ENCODE data around the gene HNRNPUL1.
A peak's percentile ranks its signal among the peaks of the same experiment; 100 is the strongest.

The HNRNPUL1 gene

DNA sequence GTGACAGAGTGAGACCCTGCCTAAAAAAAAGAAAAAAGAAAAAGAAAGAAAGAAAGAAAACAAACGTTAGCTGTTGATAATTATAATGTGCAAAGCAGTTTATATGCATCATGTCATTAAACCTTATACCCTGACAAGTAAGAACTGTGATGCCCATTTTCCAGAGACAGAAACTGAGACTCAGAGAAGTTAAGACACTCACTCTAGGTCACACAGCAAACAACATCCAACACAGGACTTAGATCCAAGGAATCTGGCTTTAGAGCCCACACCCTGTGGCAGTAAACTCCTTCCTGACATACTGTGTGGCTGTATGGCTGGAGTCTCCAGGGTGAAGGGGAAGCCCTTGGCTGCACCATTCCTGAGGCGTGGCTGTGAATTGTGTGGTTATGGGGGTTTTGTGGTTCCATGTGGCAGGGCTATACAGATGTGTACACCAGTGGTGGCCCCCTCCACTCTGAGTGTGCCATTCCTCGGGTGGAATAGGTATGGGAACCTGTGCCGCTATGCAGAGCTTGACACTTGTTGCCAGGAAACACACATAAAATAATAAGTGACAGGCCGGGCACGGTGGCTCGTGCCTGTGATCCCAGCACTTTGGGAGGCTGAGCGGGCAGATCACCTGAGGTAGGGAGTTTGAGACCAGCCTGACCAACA, 29.5 kb upstream of the HNRNPUL1 start:
- no peak for DNase-seq (ENCODE audit: low read depth, low spot score)

DNA sequence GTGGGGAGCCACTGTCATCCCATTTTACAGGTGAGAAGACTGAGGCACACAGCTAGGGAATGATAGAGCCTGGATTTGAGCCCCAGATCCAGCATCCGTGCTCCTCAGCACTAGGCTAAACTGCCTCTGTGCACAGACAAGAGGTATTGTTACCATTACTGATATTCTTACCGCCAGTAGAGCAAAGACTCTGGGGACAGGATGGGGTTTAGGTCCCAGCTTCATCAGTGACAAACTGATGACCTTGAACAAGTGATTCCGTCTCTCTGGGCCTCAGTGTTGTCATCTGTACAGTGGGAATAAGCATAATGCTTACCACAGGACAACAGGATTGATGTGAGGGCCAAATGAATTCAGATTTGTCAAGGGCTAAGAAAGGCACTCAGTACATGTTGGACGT, 28.7 kb upstream of the HNRNPUL1 start:
- DNase-seq (ENCODE audit: low read depth, low spot score) = no peak

DNA sequence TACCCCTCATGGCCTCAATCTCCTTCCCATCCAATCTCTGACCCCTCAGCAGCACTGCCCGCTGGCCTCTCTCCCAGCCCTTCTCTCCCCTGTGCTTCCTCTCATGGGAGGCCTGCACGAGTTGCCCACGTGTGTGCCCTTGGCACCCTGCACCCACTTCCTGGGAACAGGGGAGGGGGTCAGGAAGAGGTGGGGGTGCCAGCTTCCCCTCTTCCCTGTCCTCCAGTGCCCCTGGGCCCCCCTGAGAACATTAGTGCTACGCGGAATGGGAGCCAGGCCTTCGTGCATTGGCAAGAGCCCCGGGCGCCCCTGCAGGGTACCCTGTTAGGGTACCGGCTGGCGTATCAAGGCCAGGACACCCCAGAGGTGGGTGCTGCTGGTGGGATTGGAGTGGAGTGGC, 25.9 kb upstream of the HNRNPUL1 start:
- DNase-seq (ENCODE audit: low read depth, low spot score) = no peak

DNA sequence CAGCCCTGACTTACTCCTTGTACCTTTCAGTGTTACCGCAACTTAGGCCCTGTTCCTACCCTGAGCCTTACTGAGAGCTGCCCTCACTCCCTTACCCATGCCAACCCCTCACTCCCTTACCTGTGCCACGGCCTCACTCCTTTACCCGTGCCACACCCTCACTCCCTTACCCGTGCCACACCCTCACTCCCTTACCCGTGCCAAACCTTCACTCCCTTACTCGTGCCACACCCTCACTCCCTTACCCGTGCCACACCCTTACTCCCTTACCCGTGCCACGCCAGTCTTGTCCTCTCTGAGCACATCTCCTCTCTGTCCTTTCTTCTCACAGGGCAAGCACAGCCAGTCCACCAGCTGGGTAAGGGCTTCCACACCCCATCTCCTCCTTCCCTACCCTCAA, 24.8 kb upstream of the HNRNPUL1 start:
- no peak for DNase-seq (ENCODE audit: low read depth, low spot score)

DNA sequence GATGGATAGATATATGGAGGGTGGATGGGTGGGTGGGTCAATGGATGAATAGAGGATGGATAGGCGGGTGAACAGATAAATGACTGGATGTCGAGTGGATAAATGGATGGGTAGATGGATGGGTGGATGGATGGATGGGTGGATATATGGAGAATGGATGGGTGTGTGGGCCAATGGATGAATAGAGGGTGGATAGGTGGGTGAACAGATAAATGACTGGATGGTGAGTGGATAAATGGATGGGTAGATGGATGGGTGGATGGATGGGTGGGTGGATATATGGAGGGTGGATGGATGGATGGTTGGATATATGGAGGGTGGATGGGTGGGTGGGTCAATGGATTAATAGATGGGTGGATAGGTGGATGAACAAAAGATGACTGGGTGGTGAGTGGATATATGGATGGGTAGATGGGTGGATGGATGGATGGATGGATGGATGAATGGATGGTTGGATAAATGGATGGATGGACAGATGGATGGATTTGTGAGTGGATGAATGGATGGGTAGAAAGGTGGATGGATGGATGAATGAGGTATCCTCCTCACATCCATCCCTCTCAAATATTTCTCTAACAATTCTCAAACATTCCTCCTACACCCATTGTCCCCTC, 24.1 kb upstream of the HNRNPUL1 start:
- DNase-seq (ENCODE audit: low read depth, low spot score) = no peak

DNA sequence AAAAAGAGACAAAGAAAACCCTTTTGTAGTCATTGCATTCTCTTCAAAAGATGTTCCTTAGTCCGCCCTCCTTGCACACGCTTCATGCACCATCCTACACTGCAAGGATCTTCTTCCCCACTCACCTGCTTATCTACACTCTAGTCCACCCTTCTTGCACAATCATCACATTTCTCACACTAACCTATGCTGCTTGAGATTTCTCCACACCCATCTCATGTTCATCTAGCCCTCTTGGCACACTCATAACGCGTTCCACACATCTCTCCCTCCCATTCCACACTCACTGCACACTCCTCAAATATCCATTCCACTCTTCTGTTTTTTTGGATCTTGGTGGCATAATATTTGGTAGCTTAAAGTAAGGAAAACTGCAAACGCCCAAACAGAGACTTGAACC, 22.3 kb upstream of the HNRNPUL1 start:
- DNase-seq (ENCODE audit: low read depth, low spot score) = no peak

DNA sequence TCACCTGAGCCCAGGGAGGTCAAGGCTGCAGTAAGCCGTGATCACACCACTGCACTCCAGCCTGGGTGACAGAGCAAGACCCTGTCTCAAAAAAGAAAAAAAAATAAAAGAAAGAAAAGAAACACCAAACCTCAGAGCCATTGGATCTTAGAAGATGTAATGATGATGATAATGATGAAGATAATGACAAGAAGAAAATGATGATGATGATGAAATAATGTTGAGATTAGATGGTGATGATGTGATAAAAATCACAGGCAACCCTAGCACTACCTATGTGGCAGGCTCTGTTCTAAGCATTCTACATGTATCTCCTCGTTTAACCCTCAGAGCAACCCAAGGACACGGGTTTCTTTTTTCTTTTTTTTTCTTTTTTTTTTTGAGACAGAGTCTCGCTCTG, 20.1 kb upstream of the HNRNPUL1 start:
- DNase-seq (ENCODE audit: low read depth, low spot score) = no peak

DNA sequence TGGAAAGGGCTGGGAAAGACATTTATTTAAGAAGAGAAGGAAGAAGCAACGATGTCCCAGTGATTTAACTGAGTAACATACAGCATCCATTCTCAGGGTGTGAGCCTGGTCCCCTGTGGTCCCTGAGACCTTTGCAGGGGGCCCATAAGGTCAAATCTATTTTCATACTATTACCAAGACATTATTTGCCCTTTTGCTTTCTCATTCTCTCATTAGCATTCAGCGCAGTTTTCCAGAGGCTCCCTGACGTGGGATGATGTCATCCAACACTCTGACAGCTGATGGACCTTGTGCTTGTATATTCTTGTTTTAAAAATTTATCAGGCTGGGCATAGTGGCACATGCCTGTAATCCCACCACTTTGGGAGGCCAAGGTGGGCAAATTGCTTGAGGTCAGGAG, 18.3 kb upstream of the HNRNPUL1 start:
- DNase-seq (ENCODE audit: low read depth, low spot score) = no peak

DNA sequence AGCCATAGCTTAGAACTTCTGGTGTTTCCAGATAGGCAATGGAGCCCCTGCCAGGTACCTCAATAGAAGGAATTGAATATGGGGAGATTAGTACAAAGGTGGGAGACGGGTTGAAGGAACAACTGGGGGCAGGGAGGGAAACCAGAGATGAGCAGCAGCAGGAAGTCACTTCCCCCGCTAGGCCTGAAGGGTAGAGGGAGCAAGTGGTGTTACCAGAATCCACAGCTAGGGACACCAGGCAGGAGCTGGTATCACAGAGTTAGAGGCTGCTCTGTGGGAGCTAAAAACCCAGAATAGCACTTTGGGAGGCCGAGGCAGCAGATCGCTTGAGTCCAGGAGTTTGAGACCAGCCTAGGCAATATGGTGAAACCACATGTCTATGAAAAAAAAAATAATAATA, 15.3 kb upstream of the HNRNPUL1 start:
- no peak for DNase-seq (ENCODE audit: low read depth, low spot score)

DNA sequence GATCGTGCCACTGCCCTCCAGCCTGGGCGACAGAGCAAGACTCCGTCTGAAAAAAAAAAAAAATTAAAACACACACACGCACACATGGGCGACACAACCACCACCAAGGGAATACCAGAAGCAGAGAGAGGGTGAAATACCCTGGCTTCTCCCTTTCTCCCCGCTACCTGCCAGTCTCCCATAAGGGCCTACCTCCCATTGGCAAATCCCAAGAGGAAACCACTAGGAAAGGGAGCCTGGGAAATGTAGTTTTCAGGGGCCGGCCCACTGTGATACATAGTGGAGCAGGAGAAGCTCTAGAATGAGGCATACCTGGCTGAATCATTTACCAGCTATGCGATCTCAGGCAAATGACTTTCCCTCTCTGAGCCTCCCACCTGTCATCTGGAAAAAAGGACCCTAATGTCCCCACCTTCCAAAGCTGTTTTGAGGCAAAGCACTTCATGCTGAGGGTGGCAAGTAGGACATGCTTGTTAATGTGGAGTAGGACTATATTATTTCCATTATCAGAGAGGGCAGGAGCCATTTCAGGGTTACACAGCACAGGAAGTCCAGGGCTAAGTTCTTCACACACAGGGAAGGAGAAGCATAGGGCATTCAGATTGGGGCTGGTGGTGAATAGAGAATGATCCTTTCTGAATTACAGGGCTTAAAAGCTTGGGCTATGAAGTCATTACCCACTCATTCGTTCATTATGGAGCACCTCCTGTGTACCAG, 14.3 kb upstream of the HNRNPUL1 start:
- peak; percentile 17 for DNase-seq (ENCODE audit: low read depth, low spot score)

DNA sequence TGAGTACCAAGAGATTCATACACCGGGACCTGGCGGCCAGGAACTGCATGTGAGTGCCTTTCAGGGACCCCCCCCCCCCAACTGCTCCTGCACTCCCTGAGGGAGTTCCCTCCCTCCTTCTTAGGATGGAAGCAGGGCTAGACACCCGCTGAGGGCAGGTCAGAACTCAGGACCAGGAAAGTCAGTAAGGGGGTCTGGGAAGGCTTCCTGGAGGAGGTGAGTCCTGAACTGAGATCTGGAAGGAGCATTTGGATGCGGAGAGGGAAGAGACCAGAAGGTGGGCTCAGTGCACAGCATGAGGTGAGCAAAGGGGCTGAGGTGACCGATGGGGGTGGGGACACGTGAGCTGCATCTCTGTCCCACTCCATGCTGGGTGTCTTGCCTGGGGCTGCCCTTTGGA, 10.5 kb upstream of the HNRNPUL1 start:
- DNase-seq (ENCODE audit: low read depth, low spot score) = no peak

DNA sequence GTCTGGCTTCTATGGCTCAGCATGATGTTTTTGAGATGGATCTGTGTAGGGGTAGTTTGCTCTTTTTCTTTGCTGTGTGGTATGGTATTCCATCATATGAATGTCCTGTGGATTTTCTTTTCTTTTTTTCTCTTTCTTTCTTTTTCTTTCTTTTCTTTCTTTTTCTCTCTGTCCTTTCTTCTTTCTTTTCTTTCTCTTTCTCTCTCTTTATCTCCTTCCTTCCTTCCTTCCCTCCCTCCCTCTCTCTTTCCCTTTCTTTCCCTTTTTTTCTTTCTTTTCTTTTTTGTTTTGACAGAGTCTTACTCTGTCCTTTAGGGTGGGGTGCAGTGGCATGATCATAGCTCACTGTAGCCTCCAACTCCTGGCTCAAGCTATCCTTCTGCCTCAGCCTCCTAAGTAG, 9.0 kb upstream of the HNRNPUL1 start:
- DNase-seq (ENCODE audit: low read depth, low spot score) = no peak

DNA sequence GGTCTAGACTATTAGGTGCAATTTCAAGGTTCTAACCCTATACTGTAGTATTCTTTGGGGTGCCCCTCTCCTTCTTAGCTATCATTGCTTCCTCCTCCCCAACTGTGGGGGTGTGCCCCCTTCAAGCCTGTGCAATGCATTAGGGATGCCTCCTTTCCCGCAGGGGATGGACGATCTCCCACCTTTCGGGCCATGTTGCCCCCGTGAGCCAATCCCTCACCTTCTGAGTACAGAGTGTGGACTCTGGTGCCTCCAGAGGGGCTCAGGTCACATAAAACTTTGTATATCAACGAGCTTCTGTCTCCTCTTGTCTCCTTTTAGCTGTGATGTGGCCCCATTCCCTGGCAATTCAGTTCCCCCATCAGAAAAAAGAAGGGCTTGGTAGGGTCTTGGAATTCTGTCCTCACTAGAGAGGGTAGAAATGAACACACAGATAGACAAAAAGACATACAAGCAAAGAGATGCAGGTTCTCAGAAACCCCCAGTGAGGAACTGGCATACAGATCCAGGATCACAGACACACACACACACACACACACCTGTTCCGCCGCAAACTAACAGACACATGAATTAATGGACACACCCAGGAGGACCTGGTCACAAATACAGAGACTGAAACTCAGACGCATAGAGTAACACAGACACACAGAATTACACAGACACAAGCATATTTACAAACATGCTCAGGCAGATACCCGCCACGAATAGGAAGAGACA, 2.5 kb upstream of the HNRNPUL1 start:
- DNase-seq (ENCODE audit: low read depth, low spot score) = no peak

DNA sequence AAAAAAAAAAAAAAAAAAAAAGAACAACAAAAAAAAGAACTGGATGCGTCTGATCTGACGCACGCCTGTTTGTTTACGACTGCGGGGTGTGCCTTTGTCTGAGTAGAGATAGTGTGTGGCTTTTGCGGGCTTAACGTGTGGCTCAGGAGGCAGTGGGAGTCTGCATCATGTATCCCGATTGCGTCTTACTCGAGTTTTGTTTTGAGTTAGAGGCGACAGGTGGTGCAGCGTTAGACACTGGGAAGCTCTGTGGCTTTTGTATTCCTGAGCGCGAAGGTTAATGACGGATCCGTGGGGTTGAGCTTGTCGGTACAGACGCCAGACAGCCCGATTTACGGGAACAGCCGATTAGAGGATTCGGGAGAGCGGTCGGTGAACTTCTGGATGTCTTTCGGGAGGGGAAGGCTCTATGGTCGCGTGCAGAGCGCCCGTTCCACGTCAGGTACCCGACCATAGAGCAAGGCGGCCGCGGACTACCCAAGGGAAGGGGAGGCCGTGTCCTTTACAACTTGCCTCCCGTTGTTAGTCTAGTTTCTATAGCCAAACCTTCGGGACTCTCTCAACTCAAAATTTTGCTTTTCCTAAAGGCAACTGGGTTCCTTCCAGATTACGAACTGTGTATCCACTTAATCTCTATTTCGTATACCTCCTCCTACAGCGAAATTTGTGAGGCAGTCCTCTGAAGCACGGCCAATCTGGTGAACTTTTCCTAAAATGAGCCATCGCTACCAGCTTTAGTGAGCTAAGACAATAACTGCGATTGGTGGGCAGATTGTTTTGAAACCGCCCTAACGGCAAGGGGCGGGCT, 926 bp upstream of the HNRNPUL1 start:
- DNase-seq (ENCODE audit: low read depth, low spot score) = peak; percentile 77

DNA sequence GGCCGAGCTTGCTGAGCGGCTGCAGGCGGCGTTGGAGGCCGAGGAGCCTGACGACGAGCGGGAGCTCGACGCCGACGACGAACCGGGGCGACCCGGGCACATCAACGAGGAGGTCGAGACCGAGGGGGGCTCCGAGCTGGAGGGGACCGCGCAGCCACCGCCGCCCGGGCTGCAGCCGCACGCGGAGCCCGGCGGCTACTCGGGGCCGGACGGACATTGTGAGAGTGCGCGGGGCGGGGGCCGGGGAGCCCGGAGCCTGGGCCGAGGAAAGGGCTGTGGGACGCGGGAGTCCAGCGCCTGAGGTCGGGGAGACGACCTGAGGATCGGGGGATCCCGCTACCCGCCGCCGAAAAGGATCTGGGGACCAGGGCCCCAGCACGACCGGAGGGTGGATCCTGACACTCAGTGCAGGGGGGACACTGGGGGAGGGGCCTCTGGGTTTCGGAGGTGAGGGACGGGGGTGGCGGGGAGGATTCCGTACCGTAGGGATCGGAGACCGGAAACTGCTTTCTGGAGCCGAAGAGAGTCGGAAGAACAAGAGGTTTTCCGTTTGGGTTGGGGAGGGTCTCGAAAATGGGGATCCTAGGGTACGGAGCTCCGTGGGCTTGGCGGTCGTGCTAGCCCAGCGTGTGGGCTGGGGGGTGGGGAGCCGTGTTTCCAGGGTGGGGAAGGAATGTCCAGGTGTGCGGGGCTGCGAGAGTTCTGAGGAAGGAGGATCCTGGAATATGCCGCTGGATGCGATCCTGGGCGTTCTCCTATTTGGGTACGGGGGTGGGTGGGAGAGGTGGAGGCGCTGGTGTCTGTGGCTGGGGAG, 616 bp downstream of the HNRNPUL1 start:
- peak; percentile 27 for DNase-seq (ENCODE audit: low read depth, low spot score)

DNA sequence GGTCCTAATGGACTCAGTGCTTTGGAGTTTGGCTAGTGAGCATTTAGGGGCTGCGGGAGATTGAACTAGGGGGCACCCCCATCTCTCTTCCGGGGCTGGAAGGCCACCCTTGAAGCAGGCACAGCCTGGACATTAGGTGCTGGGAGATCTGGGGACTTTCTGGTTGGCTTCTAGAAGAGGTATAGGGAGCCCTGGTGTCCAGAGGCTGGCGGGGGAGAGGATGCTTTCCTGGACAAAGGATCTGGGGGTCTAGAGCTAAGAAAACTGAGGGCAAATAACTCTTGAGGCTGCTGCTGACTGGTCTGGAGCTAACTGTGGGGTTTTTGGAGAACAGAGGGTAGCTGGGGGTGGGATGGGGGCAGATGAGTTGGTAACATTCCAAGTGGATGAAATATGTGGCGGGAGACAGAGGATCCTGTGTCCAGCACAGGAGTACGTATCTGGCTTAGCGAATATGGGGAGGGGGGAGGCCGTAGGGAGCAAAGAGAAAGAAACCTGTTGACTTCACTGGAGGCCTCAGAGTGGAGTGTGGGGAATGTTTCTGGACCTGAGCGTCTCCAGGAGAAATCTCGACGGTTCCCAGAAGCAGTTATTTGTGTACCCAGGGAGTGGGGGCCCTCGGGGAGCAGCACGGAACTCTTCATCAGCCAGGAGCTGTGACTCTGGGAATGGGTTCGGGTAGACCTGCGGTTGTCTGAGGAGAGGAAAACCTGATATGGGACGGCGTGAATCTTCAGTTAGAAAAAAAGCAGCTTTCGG, 1.4 kb downstream of the HNRNPUL1 start:
- DNase-seq (ENCODE audit: low read depth, low spot score) = peak; percentile 51

DNA sequence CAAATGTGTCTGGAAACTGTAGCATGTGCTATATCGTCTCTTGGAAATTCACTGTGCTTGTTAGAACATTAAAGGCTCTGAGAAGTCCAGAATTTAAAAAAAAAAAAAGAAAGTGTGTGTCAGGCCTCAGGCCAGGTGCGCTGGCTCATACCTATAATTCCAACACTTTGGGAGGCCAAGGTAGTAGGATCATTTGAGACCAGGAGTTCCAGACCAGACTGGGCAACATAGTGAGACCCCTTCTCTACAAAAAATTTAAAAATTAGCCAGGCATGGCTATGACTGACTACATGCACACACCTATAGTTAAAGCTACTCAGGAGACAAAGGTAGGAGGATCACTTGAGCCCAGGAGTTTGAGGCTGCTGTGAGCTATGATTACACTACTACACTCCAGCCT, 4.9 kb downstream of the HNRNPUL1 start:
- DNase-seq (ENCODE audit: low read depth, low spot score) = no peak

DNA sequence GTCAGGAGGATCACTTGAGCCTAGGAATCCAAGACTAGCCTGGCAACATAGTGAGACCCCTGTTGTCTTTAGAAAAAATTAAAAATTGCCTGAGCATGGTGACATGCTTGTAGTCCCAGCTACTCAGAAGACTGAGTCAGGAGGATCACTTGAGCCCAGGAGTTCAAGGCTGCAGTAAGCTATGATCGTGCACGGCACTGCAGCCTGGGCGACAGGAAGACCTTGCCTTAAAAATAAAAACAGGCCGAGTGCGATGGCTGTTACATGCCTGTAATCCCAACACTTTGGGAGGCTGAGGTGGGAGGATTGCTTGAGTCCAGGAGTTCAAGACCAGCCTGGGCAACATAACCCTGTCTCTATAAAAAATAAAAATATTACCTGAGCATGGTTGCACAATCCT, 5.4 kb downstream of the HNRNPUL1 start:
- DNase-seq (ENCODE audit: low read depth, low spot score) = no peak

DNA sequence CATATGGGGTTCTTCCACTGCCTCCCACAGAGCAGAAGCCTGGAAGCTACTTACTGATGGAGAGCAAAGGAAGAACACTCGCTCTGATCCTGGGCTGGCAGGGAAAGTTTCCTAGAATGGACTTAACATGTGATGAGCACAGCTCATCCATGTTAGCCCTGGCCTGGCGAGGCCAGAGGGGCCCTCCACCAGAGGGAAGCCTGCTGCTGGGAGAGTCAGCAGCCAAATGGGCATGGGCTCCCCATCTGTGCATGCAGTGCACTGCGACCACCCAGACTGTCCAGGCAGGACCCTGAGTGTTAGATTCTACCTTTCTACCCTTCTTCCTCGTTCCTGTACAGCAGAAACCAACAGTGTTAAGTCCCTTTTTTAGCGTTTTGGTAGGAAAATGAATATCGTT, 8.9 kb downstream of the HNRNPUL1 start:
- DNase-seq (ENCODE audit: low read depth, low spot score) = no peak

DNA sequence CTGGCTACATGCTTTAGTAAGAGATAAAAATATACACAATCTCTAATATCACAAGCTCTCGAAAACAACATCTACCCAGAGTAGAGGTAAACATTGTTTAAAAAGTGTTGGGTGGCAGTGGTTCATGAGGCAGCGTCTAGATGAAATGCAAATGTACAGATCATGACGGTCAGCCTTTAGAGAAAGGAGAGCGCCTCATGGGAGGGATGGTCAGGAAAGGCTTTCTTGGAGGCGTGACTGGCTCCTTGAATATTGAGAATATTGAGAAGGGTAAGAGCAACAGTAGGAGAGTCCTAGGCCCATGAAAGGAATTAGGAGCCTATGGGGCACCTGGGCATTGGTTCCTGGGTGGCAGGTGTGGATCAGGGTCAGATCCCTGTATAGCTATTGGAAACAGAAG, 10.6 kb downstream of the HNRNPUL1 start:
- no peak for DNase-seq (ENCODE audit: low read depth, low spot score)
